Activated B cell treated with CpG ODN at 0.5 μM for 24 hours (primary cell): ENCODE data around the gene HDAC6. TPM values are rescaled to one million over a fixed set of nuclear protein-coding genes. Genes with fewer than 3 reads are reported as not detected.

Experiments used
- ATAC-seq: fragments of 200-7000 bp; cut with Tn5 transposase; one replicate; pipeline ENCODE4 v1.10.0; 2021; ENCODE audit warnings: low read depth, mild to moderate bottlenecking, moderate library complexity
- CTCF ChIA-PET: fragments of 350-600 bp; sonication (Branson Sonifier 250); formaldehyde crosslinking; loops from one replicate; lab custom pipeline; 2021; ENCODE audit warnings: antibody characterized with exemption; lab: Charles Lee
- POLR2A ChIA-PET: fragments of 350-600 bp; sonication (Branson Sonifier 250); formaldehyde crosslinking; loops from one replicate; lab custom pipeline; 2021; ENCODE audit warnings: antibody characterized with exemption; lab: Charles Lee
- DNase-seq: peaks from one replicate; pipeline ENCODE4 v3.0.0; 2022
- H3K27ac Mint-ChIP-seq: one replicate; pipeline ENCODE4 v1.8.0; 2020; ENCODE audit warnings: mixed read lengths
- H3K27me3 Mint-ChIP-seq: one replicate; pipeline ENCODE4 v1.8.0; 2021; ENCODE audit warnings: mixed read lengths
- H3K36me3 Mint-ChIP-seq: one replicate; pipeline ENCODE4 v1.8.0; 2021; ENCODE audit warnings: low read depth, mixed read lengths
- H3K4me1 Mint-ChIP-seq: one replicate; pipeline ENCODE4 v1.8.0; 2021; ENCODE audit warnings: mixed read lengths
- H3K4me3 Mint-ChIP-seq: one replicate; pipeline ENCODE4 v1.8.0; 2020; ENCODE audit warnings: mild to moderate bottlenecking, mixed read lengths
- H3K9me3 Mint-ChIP-seq: one replicate; pipeline ENCODE4 v1.8.0; 2020; ENCODE audit warnings: mixed read lengths
- CTCF ChIP-seq: fragments of 200-600 bp; IDR thresholded peaks from one replicate; pipeline ENCODE4 v1.8.0; 2022; ENCODE audit warnings: antibody characterized with exemption, mild to moderate bottlenecking
- intact Hi-C: fragments of 100-400 bp; cut with micrococcal nuclease; formaldehyde crosslinking; loops from one replicate; pipeline ENCODE4 v1.15.1; 2024
- total RNA-seq: library from RNA; stranded (reverse); gene quantifications from 2 replicates; pipeline ENCODE4 v1.2.3, GENCODE V29; 2022

The HDAC6 gene
- total RNA-seq, 1 donor from 2014 or later: 139 TPM

- Mint-ChIP-seq H3K4me3 (no peak overlapping the region), H3K27ac (no peak overlapping the region), H3K27me3 (peaks cover 4% of the 10 kb centered on the region), H3K9me3 (no peaks in the 10 kb centered on the region), H3K36me3 (no peaks in the 10 kb centered on the region), H3K4me1 (no peaks in the 10 kb centered on the region)
- POLR2A ChIA-PET: no interaction called here
- ATAC-seq: no peak
- intact Hi-C loops: no loop called here
- CTCF ChIA-PET: no interaction called here
- TF ChIP-seq CTCF: no peak
- no peak for DNase-seq
Observed at GRCh38 chrX:48776818-48777439, 24.9 kb upstream of the HDAC6 start.

GRCh38 chrX:48779399-48779798 is 22.5 kb upstream of the HDAC6 start:
- no peak for ATAC-seq
- Mint-ChIP-seq H3K27ac (no peak overlapping the region), H3K9me3 (no peaks in the 10 kb centered on the region), H3K36me3 (no peaks in the 10 kb centered on the region), H3K4me1 (no peaks in the 10 kb centered on the region), H3K27me3 (peaks cover 4% of the 10 kb centered on the region), H3K4me3 (no peak overlapping the region)
- POLR2A ChIA-PET: no interaction called here
- DNase-seq: no peak
- CTCF ChIA-PET: no interaction called here
- intact Hi-C loops: no loop called here
- no peak for TF ChIP-seq CTCF

- Mint-ChIP-seq H3K4me1 (no peaks in the 10 kb centered on the region), H3K36me3 (no peaks in the 10 kb centered on the region), H3K27ac (no peak overlapping the region), H3K4me3 (no peak overlapping the region), H3K27me3 (peaks cover 6% of the 10 kb centered on the region), H3K9me3 (no peaks in the 10 kb centered on the region)
- intact Hi-C loops: no loop called here
- POLR2A ChIA-PET: no interaction called here
- ATAC-seq: no peak
- TF ChIP-seq CTCF: no peak
- DNase-seq: no peak
- CTCF ChIA-PET: no interaction called here
Observed at GRCh38 chrX:48781705-48782104, 20.2 kb upstream of the HDAC6 start.

- DNase-seq (no peak), ATAC-seq (no peak)
- ChIA-PET CTCF (no interaction called here), POLR2A (no interaction called here)
- Mint-ChIP-seq H3K27ac (no peak overlapping the region), H3K27me3 (peaks cover 11% of the 10 kb centered on the region), H3K36me3 (no peaks in the 10 kb centered on the region), H3K9me3 (no peaks in the 10 kb centered on the region), H3K4me1 (no peaks in the 10 kb centered on the region), H3K4me3 (no peak overlapping the region)
- TF ChIP-seq CTCF: no peak
- intact Hi-C loops: no loop called here
Observed at GRCh38 chrX:48782216-48782615, 19.7 kb upstream of the HDAC6 start.

- no peak for DNase-seq
- Mint-ChIP-seq H3K4me1 (no peaks in the 10 kb centered on the region), H3K27me3 (peaks cover 13% of the 10 kb centered on the region), H3K36me3 (no peaks in the 10 kb centered on the region), H3K9me3 (no peaks in the 10 kb centered on the region), H3K27ac (no peak overlapping the region), H3K4me3 (no peak overlapping the region)
- ChIA-PET CTCF (no interaction called here), POLR2A (no interaction called here)
- no peak for TF ChIP-seq CTCF
- no peak for ATAC-seq
- intact Hi-C loops: no loop called here
Observed at GRCh38 chrX:48782795-48783194, 19.1 kb upstream of the HDAC6 start.
